ENCODE measurements around the gene LIN37.

LIN37 gene

DNA sequence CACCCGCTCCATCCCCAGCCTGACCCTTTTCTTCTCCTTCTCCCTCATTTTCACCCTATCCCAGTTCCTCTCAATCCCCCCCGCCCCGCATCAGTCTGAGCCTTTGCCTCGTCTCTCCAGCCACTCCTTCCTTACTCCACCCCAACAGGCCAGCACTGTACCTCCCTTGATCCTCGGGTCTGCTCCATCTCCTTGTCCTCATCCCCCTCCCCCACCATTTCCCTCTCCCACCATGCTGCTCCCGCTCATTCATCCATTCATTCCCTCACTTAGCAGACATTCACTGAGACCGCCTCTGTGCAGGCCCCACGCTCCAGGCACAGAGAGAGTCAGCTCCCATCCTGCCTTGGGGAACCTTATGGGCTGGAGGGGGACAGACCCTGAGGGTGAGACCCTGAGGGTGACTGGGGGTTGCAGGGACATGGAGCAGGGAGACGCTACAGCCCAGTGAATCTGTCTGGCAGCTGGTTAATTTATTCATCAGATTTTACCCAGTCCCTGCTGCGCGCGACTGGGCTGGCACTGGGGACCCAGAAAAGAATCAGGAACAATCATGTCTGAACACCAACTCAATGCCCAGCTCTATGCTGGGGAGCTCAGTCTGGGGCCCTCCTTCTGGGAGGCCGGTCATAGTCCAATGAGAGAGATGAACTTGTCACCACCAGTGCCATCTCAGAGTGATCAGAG is 27.9 kb downstream of the LIN37 start:
- TF ChIP-seq TAF1 (IDR thresholded peaks at IDR 0.05; ENCODE audit: borderline replicate concordance, insufficient read depth, low read length) (no peak), REST (IDR thresholded peaks at IDR 0.05; ENCODE audit: insufficient read depth in 1 of 2, low read depth in 2 of 2, low read length in 2 of 2) (no peak), POLR2AphosphoS5 (IDR thresholded peaks at IDR 0.05; ENCODE audit: low read depth, low read length) (no peak), SIN3A (IDR thresholded peaks at IDR 0.05; ENCODE audit: borderline replicate concordance, insufficient read depth, low read length) (no peak)

- no peak for TF ChIP-seq TAF1 (IDR thresholded peaks at IDR 0.05; ENCODE audit: borderline replicate concordance, insufficient read depth, low read length)
- TF ChIP-seq REST (IDR thresholded peaks at IDR 0.05; ENCODE audit: insufficient read depth in 1 of 2, low read depth in 2 of 2, low read length in 2 of 2): no peak
- TF ChIP-seq FOXP2 (optimal IDR thresholded peaks at IDR 0.05; ENCODE audit: borderline replicate concordance, extremely low read depth, extremely low read length, insufficient read depth): no peak
- no peak for TF ChIP-seq POLR2AphosphoS5 (IDR thresholded peaks at IDR 0.05; ENCODE audit: low read depth, low read length)
- no peak for TF ChIP-seq SIN3A (IDR thresholded peaks at IDR 0.05; ENCODE audit: borderline replicate concordance, insufficient read depth, low read length)
These were observed 28.9 kb downstream of the LIN37 start for GRCh38 chr19:35777086-35777841.

GRCh38 chr19:35777961-35778360 is 29.6 kb downstream of the LIN37 start:
- no peak for TF ChIP-seq FOXP2 (optimal IDR thresholded peaks at IDR 0.05; ENCODE audit: borderline replicate concordance, extremely low read depth, extremely low read length, insufficient read depth)
- TF ChIP-seq TAF1 (IDR thresholded peaks at IDR 0.05; ENCODE audit: borderline replicate concordance, insufficient read depth, low read length): no peak
- no peak for TF ChIP-seq REST (IDR thresholded peaks at IDR 0.05; ENCODE audit: insufficient read depth in 1 of 2, low read depth in 2 of 2, low read length in 2 of 2)
- no peak for TF ChIP-seq SIN3A (IDR thresholded peaks at IDR 0.05; ENCODE audit: borderline replicate concordance, insufficient read depth, low read length)
- no peak for TF ChIP-seq POLR2AphosphoS5 (IDR thresholded peaks at IDR 0.05; ENCODE audit: low read depth, low read length)

GRCh38 chr19:35779033-35779432 is 30.7 kb downstream of the LIN37 start:
- TF ChIP-seq REST (IDR thresholded peaks at IDR 0.05; ENCODE audit: insufficient read depth in 1 of 2, low read depth in 2 of 2, low read length in 2 of 2): no peak
- no peak for TF ChIP-seq SIN3A (IDR thresholded peaks at IDR 0.05; ENCODE audit: borderline replicate concordance, insufficient read depth, low read length)
- TF ChIP-seq POLR2AphosphoS5 (IDR thresholded peaks at IDR 0.05; ENCODE audit: low read depth, low read length): no peak
- no peak for TF ChIP-seq FOXP2 (optimal IDR thresholded peaks at IDR 0.05; ENCODE audit: borderline replicate concordance, extremely low read depth, extremely low read length, insufficient read depth)
- no peak for TF ChIP-seq TAF1 (IDR thresholded peaks at IDR 0.05; ENCODE audit: borderline replicate concordance, insufficient read depth, low read length)
